Astrocyte (in vitro differentiated cells and primary cell): ENCODE measurements around the gene LDLRAD4.

Source experiments
- EZH2 ChIP-seq: IDR thresholded peaks from 2 replicates; pipeline ENCODE4 v1.6.1; 2012; ENCODE audit warnings: mild to moderate bottlenecking, low read length, inconsistent platforms; ENCODE audit not compliant: insufficient read depth
- TF ChIP-seq, protein P1 (sequence below): IDR thresholded peaks from 2 replicates; pipeline ENCODE4 v1.5.1; 2011; ENCODE audit warnings: low read depth, mild to moderate bottlenecking, inconsistent platforms, low read length, moderate library complexity; ENCODE audit not compliant: insufficient read depth

GRCh38 chr18:13445241-13445897 is 226.8 kb downstream of the LDLRAD4 start:
- TF ChIP-seq, protein P1, sequence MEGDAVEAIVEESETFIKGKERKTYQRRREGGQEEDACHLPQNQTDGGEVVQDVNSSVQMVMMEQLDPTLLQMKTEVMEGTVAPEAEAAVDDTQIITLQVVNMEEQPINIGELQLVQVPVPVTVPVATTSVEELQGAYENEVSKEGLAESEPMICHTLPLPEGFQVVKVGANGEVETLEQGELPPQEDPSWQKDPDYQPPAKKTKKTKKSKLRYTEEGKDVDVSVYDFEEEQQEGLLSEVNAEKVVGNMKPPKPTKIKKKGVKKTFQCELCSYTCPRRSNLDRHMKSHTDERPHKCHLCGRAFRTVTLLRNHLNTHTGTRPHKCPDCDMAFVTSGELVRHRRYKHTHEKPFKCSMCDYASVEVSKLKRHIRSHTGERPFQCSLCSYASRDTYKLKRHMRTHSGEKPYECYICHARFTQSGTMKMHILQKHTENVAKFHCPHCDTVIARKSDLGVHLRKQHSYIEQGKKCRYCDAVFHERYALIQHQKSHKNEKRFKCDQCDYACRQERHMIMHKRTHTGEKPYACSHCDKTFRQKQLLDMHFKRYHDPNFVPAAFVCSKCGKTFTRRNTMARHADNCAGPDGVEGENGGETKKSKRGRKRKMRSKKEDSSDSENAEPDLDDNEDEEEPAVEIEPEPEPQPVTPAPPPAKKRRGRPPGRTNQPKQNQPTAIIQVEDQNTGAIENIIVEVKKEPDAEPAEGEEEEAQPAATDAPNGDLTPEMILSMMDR: no peak
- TF ChIP-seq EZH2: no peak
